T-helper 17 cell (primary cell): ENCODE results near the gene KRTAP4-12. TPM values are rescaled to one million over a fixed set of nuclear protein-coding genes. Genes with fewer than 3 reads are reported as not detected.
"Not testable (repeated sequence)": the region's sequence is repeated elsewhere in the genome, so short reads cannot be mapped to it uniquely, and the experiment has no call there.

Experiments used
- ATAC-seq: fragments of 150-1000 bp; cut with Tn5 transposase; 2 replicates; pipeline ENCODE4 v1.10.0; 2021; ENCODE audit warnings: mild to moderate bottlenecking, moderate library complexity
- DNase-seq, 3 donors: peaks; one replicate each; pipeline versions ENCODE4 v3.0.0 to v3.0.0-alpha.2; 2020 to 2021
- H3K9me3 ChIP-seq: one replicate; pipeline ENCODE4 v1.7.0; 2013; ENCODE audit warnings: low read length, mild to moderate bottlenecking; ENCODE audit not compliant: control insufficient read depth, poor library complexity, severe bottlenecking
- H3K27ac Mint-ChIP-seq: one replicate; pipeline ENCODE4 v1.8.0; 2022; ENCODE audit warnings: mild to moderate bottlenecking, moderate library complexity, mixed read lengths
- H3K27me3 Mint-ChIP-seq: one replicate; pipeline ENCODE4 v1.8.0; 2022; ENCODE audit warnings: mixed read lengths
- H3K36me3 Mint-ChIP-seq: one replicate; pipeline ENCODE4 v1.8.0; 2022; ENCODE audit warnings: low read depth, mixed read lengths
- H3K4me1 Mint-ChIP-seq: one replicate; pipeline ENCODE4 v1.8.0; 2022; ENCODE audit warnings: mild to moderate bottlenecking, mixed read lengths
- H3K4me3 Mint-ChIP-seq: one replicate; pipeline ENCODE4 v1.8.0; 2022; ENCODE audit warnings: mild to moderate bottlenecking, moderate library complexity, mixed read lengths
- total RNA-seq, 4 donors: library from RNA in 2 of 4; stranded (reverse) in 2 of 4; gene quantifications; one replicate each; pipeline ENCODE4 v1.2.3 and lab custom pipeline; 2022 to 2026

The KRTAP4-12 gene
- total RNA-seq, 2 donors from 2014 or later = not detected

GRCh38 chr17:41119696-41120690 is 4.0 kb downstream of the KRTAP4-12 start:
- Mint-ChIP-seq H3K4me1 (peaks cover 24% of the 10 kb centered on the region), H3K27me3 (peaks cover 20% of the 10 kb centered on the region), H3K4me3 (peak overlapping the region; percentile 49), H3K27ac (peak overlapping the region; percentile 49)
- not testable (repeated sequence) for DNase-seq, H3K9me3 ChIP-seq, H3K36me3 Mint-ChIP-seq
- ATAC-seq = peak; percentile 77

GRCh38 chr17:41118721-41119120 is 5.3 kb downstream of the KRTAP4-12 start:
- ATAC-seq (no peak), DNase-seq (no peak)
- H3K27ac Mint-ChIP-seq = no peak overlapping the region
- H3K9me3 ChIP-seq = no peaks in the 10 kb centered on the region
- peaks cover 20% of the 10 kb centered on the region for H3K27me3 Mint-ChIP-seq
- peaks cover 6% of the 10 kb centered on the region for H3K36me3 Mint-ChIP-seq
- H3K4me1 Mint-ChIP-seq = peaks cover 16% of the 10 kb centered on the region
- H3K4me3 Mint-ChIP-seq = no peak overlapping the region

GRCh38 chr17:41117846-41118386 is 6.1 kb downstream of the KRTAP4-12 start, which contains the start of gene KRTAP4-11:
KRTAP4-11 (minus strand) TSS chr17:41118373; CDS start chr17:41118315, 58 bp downstream.
- H3K9me3 ChIP-seq, H3K4me3 Mint-ChIP-seq, H3K27ac Mint-ChIP-seq, H3K36me3 Mint-ChIP-seq, DNase-seq, ATAC-seq: not testable (repeated sequence)
- Mint-ChIP-seq H3K27me3 (peaks cover 20% of the 10 kb centered on the region), H3K4me1 (peaks cover 11% of the 10 kb centered on the region)

GRCh38 chr17:41116297-41116696 is 7.7 kb downstream of the KRTAP4-12 start:
- DNase-seq (no peak), ATAC-seq (peak; percentile 73)
- Mint-ChIP-seq H3K4me3 (no peak overlapping the region), H3K4me1 (peaks cover 11% of the 10 kb centered on the region), H3K27me3 (peaks cover 20% of the 10 kb centered on the region), H3K27ac (peak overlapping the region; percentile 19), H3K36me3 (peaks cover 6% of the 10 kb centered on the region)
- H3K9me3 ChIP-seq = peaks cover 2% of the 10 kb centered on the region

GRCh38 chr17:41111151-41111885 is 12.7 kb downstream of the KRTAP4-12 start:
- Mint-ChIP-seq H3K27me3 (peaks cover 9% of the 10 kb centered on the region), H3K36me3 (peaks cover 2% of the 10 kb centered on the region), H3K4me3 (no peak overlapping the region), H3K27ac (no peak overlapping the region), H3K4me1 (peaks cover 12% of the 10 kb centered on the region)
- DNase-seq (no peak), ATAC-seq (no peak)
- H3K9me3 ChIP-seq = peaks cover 2% of the 10 kb centered on the region

- Mint-ChIP-seq H3K4me3 (peak overlapping the region; percentile 65), H3K4me1 (peaks cover 12% of the 10 kb centered on the region)
- DNase-seq, H3K36me3 Mint-ChIP-seq, H3K27me3 Mint-ChIP-seq, ATAC-seq, H3K9me3 ChIP-seq, H3K27ac Mint-ChIP-seq: not testable (repeated sequence)
Observed at GRCh38 chr17:41108728-41109386, 15.1 kb downstream of the KRTAP4-12 start.

- H3K27me3 Mint-ChIP-seq = peaks cover 9% of the 10 kb centered on the region
- ATAC-seq (no peak), DNase-seq (no peak)
- peak overlapping the region; percentile 27 for H3K27ac Mint-ChIP-seq
- peaks cover 12% of the 10 kb centered on the region for H3K4me1 Mint-ChIP-seq
- H3K36me3 Mint-ChIP-seq = peaks cover 2% of the 10 kb centered on the region
- H3K9me3 ChIP-seq = peaks cover under 1% of the 10 kb centered on the region
- peak overlapping the region; percentile 31 for H3K4me3 Mint-ChIP-seq
Observed at GRCh38 chr17:41107941-41108450, 16.0 kb downstream of the KRTAP4-12 start.

- not testable (repeated sequence) for H3K9me3 ChIP-seq, H3K4me3 Mint-ChIP-seq, DNase-seq, H3K27ac Mint-ChIP-seq, ATAC-seq, H3K27me3 Mint-ChIP-seq, H3K36me3 Mint-ChIP-seq
- H3K4me1 Mint-ChIP-seq = peaks cover 12% of the 10 kb centered on the region
Observed at GRCh38 chr17:41105347-41105746, 18.6 kb downstream of the KRTAP4-12 start, which contains the start of gene KRTAP4-9. KRTAP4-9 (plus strand) TSS chr17:41105389; CDS start chr17:41105389, 0 bp downstream.

- H3K9me3 ChIP-seq, H3K36me3 Mint-ChIP-seq, H3K4me3 Mint-ChIP-seq, DNase-seq, ATAC-seq, H3K27ac Mint-ChIP-seq: not testable (repeated sequence)
- peaks cover 16% of the 10 kb centered on the region for H3K27me3 Mint-ChIP-seq
- H3K4me1 Mint-ChIP-seq = peaks cover 16% of the 10 kb centered on the region
Observed at GRCh38 chr17:41104386-41105038, 19.5 kb downstream of the KRTAP4-12 start.

- Mint-ChIP-seq H3K36me3 (peaks cover 2% of the 10 kb centered on the region), H3K27me3 (peaks cover 16% of the 10 kb centered on the region), H3K4me3 (no peak overlapping the region), H3K4me1 (peaks cover 15% of the 10 kb centered on the region), H3K27ac (no peak overlapping the region)
- no peaks in the 10 kb centered on the region for H3K9me3 ChIP-seq
- ATAC-seq (no peak), DNase-seq (no peak)
Observed at GRCh38 chr17:41103896-41104295, 20.1 kb downstream of the KRTAP4-12 start.

GRCh38 chr17:41101586-41102259 is 22.3 kb downstream of the KRTAP4-12 start, which contains the start of gene KRTAP4-16:
KRTAP4-16 (minus strand) TSS chr17:41102209; CDS start chr17:41102209, 0 bp downstream.
- Mint-ChIP-seq H3K27me3 (peaks cover 32% of the 10 kb centered on the region), H3K4me3 (no peak within 1 kb of the TSS), H3K4me1 (peaks cover 9% of the 10 kb centered on the region), H3K36me3 (peaks cover 4% of the 10 kb centered on the region), H3K27ac (no peak within 1 kb of the TSS)
- DNase-seq (no peak), ATAC-seq (no peak)
- no peaks in the 10 kb centered on the region for H3K9me3 ChIP-seq
